CD4-positive, alpha-beta T cell treated with Interleukin-6 for 4 hours (primary cell): ENCODE measurements around the gene SCG2.
"Not testable (repeated sequence)": the region's sequence is repeated elsewhere in the genome, so short reads cannot be mapped to it uniquely, and the experiment has no call there.

Experiments
- DNase-seq: peaks from one replicate; pipeline ENCODE4 v3.0.0-alpha.2; 2020; ENCODE audit warnings: mixed read lengths

Gene SCG2

DNA sequence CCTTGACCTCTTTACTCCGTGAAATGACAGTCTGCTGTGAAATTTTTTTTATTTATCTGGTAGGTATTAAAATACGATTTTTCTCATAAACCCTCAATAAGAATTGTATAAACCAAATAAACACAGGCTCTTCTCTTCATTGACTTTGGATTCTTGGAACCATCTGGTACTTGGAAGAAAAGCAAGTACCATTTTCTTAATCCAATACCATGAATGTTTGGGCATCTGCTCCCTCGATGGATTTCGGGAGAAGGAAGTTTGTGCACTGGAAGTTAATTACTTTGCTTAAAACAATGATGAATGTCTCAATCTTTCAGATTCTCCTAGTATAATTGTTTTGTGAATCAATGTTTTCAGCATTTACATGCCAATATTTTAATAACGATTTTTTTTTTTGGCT lies 5.3 kb upstream of the SCG2 start:
- DNase-seq: no peak

DNA sequence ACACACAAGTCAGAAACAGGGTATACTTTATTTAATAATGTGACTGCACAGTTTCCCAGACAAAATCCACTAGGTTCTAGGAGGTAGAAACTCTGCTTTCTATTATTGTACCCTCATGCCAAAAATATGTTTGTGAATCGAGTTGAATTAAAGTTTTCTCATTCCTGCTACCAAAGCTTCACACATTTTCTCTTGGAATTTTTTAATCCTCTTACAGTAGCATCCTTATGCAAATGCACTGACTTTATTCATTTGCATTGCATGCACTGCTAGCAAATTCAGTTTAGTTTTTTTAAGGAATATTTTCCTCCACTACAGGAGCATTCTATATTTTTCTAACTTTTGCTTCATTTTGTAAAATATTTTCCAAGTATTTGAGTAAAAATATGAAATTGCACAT lies 4.8 kb upstream of the SCG2 start:
- DNase-seq: no peak

DNA sequence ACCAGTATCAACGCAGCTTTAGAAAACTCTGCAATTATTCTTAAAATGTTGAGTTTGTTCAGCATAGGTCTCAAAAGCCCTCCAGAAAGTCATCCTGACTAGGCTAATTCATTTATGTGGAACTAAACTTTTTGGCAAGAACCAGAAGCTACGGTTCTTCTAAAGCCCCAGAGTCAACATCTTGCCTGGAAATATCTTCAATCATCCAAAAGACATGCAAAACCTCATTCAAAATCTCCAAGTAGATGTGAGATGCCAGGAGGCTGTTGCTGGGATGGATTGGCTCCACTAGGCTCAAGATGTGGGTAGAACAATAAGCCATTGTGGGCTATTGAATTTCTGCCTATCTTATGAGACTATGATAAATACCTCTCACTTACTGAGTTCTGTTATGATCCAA lies 2.1 kb upstream of the SCG2 start:
- DNase-seq: no peak

DNA sequence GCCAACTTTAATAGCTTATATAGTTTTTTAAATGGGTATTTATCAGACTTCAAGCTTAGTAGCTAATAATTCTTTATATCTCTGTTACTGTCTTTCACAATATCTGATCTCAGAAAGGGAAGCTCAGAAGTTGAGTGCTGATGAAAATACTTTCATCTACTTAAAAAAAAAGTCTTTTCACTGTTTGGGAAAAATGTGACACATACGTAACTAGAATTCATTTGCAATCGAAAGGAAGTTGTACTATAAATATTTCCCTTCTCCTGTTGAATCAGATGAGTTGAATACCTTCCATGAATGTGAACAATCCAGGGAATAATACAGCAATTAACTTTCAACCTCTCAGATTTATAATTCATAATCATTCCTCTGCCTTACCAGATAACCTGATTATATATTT lies 811 bp upstream of the SCG2 start:
- no peak for DNase-seq

DNA sequence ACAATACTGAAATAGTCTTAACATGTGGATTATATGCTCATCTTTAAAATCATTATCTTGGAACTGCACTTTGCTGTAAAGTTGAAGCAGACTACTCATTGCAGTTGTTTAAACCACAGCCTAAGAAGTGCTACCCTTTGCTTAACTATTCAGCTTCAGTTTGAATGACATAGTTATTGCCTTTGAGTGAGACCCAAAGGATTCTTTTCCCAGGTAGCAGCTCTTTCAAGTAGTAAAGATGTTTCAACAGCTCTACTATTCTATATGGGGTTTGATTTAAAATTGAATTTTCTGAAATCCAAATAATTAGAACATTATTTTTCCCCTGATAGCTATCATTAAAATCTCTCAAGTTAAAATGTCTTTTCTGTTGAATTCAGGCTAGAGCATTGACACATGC lies 1.1 kb downstream of the SCG2 start:
- DNase-seq: no peak

DNA sequence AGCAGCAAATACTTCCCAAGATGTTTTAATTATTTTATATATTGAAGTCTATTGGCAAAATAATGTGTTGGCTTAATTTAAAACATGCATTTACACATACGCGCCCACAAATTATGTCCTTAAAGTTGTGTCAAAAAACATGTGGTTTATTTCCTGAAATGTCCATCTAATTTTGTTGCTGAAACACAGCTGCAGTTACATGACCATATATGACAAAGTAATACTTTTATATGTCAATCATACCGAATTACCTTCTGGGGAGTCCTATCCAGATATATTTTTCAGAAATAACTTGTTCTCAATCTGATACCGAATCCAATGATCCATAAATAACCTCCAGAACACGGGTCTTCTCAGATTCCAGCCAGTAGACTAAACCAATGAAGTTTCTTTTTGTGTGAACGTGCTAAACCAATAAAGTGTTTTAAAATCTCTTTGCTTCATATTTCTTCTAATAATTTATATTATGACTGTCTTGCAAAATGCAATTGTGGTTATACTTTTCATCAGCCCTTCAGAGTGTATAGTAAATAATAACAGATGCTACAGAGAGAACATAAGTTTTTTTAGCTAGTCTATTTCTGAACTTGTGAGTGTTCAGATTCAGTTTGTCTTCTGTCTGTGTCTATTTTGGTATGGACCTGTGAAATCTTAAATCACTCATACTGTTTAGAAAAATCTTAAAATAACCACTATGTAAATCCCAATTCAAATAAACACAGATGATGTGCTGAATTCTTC lies 2.4 kb downstream of the SCG2 start:
- DNase-seq: no peak

DNA sequence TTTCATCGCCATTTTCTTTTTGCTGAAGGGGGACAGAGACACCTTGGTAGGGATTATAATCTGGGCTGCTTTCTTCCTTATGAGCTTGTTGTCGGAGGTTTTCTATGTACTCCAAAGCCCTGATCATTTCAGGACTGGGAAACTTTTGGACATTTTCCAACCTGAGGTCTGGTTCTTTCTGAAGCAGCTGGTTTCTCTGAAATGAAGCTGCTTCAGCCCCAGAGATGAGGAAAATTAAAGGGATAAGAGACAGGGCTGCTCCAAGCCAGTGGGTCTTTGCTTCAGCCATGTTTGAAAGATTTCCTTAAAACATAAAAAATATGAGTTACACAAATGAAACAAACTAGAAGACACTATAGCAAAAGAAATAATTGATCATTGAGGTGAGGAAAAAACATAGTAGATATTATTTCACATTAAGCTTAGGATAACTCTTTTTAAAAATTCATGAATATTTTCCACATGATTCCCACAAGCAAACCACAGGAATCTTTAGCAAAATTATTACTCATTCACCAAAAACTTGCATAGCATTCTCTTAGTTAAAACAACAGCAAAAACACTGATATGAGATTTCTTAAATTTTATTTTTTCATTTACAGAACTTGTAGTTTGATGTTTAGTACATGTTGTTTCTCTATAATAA lies 3.0 kb downstream of the SCG2 start:
- no peak for DNase-seq

DNA sequence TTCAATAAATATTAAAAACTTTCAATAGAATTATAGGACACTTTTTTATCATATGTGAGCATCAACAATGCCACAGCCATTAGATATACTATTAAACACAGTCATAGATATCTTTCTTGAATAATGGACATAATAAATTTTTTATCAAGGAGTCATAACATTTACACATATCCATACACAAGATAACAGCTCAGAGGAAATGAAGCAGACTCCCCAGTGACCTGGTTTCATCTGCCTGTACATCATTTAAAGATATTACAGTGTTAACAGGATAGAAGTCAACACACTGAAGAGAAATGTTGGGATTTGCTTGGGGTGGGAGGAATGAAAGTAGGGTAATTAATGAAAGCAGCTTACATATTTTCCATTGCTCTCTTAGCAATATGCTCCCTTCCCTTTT lies 5.1 kb downstream of the SCG2 start:
- DNase-seq: no peak

DNA sequence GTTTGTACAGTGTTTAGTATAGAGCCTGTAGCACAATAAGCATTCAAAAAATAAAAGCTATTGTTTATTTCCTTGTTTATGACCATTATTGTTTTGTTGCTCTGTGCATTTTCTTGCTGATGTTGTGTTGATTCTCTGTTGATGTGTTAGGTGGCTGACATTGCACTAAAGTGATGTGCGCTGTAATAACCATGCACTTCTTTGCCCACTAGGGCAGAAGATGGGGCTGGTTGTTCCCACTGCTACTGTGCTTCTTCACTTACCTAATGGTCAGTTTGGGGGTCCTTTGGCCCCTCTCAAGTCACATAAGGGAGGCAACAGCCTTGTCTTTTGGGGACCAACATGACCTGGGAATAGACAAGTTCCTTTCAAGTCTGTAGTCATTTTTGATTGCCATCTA lies 6.0 kb downstream of the SCG2 start:
- DNase-seq: no peak

DNA sequence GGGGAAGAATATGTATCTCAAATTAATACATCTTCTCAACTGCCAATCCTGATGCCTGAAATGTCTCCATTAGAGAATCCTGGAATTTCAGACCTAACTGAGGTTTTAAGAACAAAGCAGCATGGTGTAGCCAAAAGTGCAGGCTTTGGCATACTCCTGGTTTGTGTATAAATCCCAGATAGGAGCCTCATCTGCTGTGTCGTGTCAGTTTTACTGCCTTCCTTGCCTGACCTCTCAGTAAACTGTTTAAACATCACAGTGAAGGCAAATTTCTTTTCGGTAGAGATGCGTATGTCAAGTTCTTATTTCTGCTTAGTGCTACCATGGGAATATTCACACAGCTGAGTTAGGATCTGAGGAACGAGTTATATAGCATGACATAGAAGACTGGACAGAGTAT lies 7.3 kb downstream of the SCG2 start:
- no peak for DNase-seq

DNA sequence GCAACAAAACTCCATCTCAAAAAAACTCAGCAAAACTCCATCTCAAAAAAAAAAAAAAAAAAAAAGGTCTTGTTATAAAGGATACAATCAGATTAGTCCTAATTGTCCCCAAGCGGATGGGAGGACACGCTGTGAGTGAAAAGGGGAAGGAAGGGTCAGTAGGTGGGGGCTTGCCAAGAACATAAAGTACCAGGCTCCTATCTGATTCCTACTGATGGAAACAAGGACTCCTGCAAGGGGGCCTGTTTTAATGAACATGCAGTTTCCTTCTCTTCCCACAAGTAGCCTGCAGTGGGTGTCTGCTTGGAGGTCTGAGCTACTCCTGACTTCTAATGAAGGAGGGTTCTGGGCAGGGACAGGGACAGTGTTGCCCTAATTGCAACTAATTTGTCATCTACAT lies 7.9 kb downstream of the SCG2 start:
- no peak for DNase-seq

DNA sequence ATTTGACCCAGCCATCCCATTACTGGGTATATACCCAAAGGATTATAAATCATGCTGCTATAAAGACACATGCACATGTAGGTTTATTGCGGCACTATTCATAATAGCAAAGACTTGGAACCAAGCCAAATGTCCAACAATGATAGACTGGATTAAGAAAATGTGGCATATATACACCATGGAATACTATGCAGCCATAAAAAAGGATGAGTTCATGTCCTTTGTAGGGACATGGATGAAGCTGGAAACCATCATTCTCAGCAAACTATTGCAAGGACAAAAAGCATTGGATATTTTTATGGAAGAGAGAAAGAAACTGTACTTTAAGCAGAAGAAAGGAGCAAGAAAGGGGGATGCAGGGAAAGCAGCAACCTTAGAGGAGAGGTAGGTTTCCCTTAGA lies 9.5 kb downstream of the SCG2 start:
- not testable (repeated sequence) for DNase-seq

DNA sequence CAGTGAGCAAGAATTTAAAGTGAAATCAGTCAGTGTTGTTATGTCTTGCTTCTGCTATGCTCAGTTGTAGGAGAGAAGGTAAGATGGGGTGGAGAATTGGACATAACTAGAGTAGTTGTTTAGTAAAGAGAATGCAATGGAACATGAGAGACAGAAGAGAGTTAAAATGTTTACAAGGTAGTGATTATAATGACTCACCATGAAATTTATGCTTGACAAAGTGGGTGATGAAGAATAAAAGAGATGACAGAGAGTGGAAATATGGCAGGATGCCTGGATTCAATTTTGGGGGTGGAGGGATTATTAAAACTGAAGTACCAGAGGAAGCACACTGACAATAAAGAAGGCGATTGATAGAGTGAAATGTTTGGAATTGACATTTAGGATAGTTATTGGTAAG lies 10.6 kb downstream of the SCG2 start:
- no peak for DNase-seq

DNA sequence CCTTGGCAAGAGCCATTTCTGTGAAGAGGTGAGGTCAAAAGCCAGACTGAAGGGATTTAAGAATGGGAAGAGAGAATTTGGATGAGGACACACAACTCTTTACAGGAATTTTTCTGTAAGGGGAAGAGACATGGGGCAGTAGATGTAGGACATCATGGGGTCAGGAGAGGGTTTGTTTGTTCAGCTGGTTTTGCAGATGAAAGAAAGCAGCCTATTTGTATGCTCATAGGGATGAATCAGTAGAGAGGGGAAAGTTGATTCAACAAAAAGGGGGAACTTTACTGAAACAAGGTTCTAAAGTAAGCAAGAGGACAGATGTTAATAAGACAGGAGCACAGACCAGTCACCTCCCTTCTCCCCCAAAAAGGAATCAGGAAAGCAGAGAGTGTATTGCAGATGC lies 11.2 kb downstream of the SCG2 start:
- no peak for DNase-seq

DNA sequence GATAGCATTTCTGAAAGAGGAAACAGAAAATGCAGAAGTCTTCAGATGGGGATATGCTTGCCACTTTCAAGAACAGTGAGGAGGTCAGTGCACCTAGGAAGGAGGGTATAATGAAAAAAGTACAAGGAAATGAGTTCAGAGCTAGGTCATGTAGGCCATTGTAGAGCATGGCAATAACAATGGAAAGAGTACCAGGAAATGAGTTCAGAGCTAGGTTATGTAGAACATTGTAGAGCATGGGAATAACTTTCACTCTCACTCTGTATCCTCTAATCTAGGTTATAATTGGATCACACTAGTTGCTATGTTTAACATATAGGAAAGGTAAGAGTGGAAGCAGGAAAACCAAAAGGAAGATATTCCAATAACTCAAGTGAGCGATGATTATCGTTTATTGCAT lies 12.3 kb downstream of the SCG2 start:
- DNase-seq: no peak

DNA sequence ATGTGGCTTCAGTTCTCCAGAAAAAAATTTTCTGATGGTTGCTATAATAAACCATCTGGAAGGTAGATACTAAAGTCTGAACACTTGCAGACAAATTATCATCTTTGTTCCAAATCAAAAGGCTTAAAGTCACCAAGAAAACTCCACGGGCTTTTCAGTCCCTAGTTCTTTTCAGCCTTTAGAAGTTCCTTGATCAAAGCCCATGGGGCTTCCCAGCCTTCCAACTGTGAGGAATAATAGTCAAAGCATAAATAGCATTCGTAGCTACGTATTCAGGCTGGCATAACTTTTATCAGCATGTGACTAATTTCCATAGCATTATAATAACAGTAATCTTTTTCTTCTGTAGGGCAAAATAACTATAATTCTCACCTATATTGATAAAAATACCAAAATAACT lies 13.9 kb downstream of the SCG2 start:
- DNase-seq: no peak

DNA sequence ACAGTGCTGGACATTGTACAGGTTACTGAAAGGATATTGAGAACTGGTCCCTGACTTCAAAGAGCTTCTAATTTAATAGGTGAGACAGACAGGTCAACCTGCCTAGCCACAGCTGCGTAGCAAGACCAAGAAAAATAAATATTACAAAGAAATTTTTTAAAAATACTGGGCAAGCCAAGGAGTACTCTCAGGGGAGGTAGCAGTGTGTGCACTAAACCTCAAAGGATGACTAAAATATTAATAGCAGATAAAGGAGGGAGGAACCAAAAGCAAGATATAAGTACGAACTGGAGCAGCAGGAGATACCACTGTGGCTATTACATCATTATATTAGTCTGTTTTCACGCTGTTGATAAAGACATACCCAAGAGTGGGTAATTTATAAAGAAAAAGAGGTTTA lies 14.9 kb downstream of the SCG2 start:
- no peak for DNase-seq

DNA sequence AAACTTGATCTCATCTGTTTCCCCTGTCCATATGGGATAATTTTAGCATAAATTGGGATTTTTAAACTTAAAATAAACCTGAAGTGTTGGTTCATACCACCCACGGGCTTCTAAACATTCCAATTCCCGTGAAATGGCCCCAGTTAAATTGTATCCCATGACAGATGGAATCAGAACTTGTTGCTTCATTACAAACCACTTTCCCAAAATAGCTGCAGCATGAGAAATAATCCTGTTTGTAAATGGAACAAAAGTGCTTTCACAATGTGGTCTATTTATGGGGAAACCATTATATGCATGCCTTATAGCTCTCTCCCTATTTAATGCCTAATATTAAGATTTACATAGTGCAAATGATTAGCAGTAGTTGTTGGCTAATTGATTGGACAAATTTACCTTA lies 15.9 kb downstream of the SCG2 start:
- DNase-seq: no peak

DNA sequence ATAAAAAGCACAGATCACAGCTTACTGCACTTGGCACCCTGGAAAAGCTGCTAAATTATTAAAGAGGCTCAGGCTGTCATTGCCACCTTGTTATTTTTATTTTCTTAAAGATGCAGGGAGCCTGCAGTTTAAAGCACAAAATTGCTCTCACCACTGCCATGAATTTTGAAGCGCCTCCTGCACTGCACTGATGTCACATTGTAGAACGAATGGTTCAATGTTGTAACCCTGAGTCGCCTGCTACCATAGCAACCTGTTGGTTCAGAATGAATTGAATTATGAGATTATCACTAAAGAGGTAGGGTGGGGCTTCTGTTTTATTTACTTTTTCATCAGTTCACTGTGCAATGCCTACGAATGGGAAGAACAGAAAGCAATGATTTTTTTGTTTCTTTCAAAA lies 16.5 kb downstream of the SCG2 start:
- DNase-seq: no peak

DNA sequence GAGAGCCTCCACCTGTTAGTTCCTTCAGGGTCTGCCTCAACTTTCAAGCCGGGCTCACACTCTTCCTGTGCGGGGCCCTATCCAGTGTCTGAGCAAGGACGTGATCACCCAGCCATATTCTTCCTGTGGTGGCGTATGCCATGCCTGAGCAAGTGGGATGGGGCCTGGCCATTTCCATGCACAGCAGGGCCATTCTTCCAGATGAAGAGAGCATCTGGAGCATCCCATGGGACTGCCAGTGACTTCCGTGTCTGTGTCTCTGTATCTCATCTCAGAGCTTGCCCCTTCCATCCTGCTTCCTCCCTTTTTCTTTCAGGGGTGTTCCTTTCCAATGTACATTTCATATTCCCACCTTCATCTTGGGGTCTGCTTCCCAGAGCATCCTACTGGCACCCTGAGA lies 20.2 kb downstream of the SCG2 start:
- DNase-seq: no peak

DNA sequence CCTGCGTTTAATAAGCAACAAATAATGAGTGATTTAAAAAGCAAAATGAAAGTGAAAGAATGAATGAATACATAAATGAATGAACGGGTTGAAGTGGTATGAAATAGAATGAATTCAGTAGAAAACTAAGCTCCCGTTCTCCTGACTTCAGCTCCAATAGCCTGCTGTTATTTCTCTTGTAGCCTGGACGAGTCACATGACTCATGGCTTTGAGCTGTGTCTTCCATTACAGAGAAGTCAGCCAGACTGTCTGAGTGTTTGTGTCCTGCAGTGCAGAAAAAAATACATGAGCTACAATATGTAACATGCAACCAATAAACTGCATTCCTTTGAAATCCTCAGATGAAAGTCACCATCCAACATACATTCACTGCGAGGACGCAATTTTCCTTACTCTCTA lies 21.2 kb downstream of the SCG2 start:
- DNase-seq: no peak

DNA sequence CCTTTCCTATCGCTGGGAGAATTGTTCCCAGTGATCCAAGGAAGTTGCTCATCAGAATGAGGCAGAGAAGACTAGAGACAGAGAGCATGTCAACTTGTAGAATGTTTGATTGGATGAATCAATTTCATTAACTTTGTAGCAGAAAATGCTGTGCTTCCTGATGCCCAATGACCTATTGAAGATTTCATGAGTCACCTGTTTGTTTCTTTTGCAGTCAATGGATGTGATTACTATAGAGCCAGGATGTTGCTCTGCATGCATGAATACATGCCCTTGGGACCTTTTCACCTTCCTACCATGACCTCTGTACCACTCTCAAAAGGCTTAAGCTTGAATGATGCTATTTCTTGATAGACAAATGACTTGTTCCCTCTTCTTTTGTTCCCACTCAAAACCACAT lies 23.3 kb downstream of the SCG2 start:
- DNase-seq: no peak

DNA sequence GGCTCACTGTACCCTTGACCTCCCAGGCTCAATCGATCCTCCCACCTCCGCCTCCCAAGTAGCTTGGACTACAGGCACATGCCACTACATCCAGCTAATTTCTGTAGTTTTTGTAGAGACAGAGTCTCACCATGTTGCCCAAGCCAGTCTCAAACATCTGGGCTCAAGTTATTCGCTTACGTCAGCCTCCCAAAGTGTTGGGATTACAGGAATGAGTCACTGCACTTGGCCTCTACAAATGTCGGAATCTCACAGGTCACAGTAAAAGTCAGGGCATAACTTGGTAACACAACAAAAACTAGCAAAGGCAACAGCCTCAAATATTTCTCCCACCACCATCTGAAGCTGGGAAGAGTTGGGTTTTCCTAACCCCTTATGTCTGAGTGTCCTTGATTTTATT lies 25.3 kb downstream of the SCG2 start:
- no peak for DNase-seq

DNA sequence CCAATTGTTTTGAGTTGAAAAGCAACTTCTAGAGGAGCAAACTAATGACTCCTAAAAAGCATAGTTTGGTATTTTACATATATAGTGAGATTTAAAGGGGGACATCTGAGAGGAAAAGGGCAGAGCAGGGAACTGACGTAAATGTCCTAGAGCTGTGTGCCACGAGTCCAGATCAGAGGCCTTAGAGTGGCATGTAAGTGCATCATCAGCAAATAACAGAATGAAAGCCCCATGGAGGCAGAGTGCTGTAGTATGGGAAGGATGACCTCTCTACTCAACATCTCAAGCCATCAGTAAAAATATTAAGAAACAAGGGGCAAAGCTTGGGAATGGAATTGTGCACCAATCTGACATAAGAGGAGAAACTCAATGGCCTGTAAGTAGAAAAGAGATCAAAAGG lies 31.4 kb downstream of the SCG2 start:
- DNase-seq: no peak

DNA sequence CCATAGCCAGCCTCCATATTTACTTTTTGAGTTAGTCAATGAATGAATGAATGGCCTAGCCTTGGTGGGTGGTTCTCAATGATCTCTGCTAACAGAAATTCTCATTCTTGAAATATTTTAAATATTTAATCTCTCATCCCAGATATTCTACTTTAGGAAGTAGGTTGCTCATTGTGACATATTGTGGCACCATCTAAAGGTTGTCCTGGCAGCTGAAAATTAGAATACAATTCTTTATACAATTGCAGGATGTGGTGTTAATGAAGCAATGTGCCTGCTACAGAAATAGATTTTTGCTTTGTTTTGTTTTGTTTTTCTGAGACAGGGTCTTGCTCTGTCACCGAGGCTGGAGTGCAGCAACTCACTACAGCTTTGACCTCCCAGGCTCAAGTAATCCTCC lies 35.8 kb downstream of the SCG2 start:
- DNase-seq: no peak
